Ishikawa (cell line): ENCODE results near the gene CD33.

Source experiments
- FOXM1 ChIP-seq: IDR thresholded peaks from 2 replicates; pipeline ENCODE4 v1.6.1; 2012; ENCODE audit warnings: low read depth, borderline replicate concordance
- TAF1 ChIP-seq: IDR thresholded peaks from 2 replicates; pipeline ENCODE4 v1.6.1; 2012; ENCODE audit warnings: low read depth, mild to moderate bottlenecking

DNA sequence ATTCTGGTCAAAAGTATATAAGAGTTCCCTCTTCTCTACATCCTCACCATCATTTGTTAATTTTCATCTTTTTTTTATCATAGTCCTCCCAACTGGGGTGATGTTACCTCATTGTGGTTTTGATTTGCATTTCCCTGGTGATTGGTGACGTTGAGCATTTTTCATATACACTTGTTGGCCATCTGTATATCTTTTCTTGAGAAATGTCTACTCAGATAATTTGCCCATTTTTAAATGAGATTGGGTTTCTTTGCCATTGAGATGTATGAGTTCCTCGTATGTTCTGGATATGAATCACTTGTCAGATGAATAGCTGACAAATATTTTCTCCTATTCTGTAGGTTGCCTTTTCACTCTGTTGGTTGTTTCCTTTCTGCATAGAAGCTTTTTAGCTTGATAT, 2.4 kb downstream of the CD33 start:
- TF ChIP-seq TAF1, result no peak
- no peak for TF ChIP-seq FOXM1
